Dermis blood vessel endothelial cell (primary cell): ENCODE results near the gene NKD1. TPM values are rescaled to one million over a fixed set of nuclear protein-coding genes. Genes with fewer than 3 reads are reported as not detected.

Experiments used
- DNase-seq: peaks from one replicate; pipeline ENCODE4 v3.0.0; 2010
- total RNA-seq: library from RNA; depleted of rRNA; stranded (reverse); fragments of >200 nt; gene quantifications from 2 replicates; pipeline ENCODE4 v1.2.3, GENCODE V29; 2014

The NKD1 gene
- total RNA-seq, 1 donor from 2014 or later = not detected

GRCh38 chr16:50631985-50632576 lies 83.9 kb downstream of the NKD1 start:
- no peak for DNase-seq

GRCh38 chr16:50632927-50633800 lies 85.0 kb downstream of the NKD1 start:
- DNase-seq = no peak

- no peak for DNase-seq
These were observed 85.9 kb downstream of the NKD1 start for GRCh38 chr16:50634090-50634489.

- no peak for DNase-seq
These were observed 86.8 kb downstream of the NKD1 start for GRCh38 chr16:50634947-50635346.

GRCh38 chr16:50635505-50636392 lies 87.6 kb downstream of the NKD1 start:
- no peak for DNase-seq

- DNase-seq = no peak
These were observed 88.7 kb downstream of the NKD1 start for GRCh38 chr16:50636753-50637374.

- no peak for DNase-seq
These were observed 89.8 kb downstream of the NKD1 start for GRCh38 chr16:50637716-50638602.

GRCh38 chr16:50638816-50639670 lies 90.8 kb downstream of the NKD1 start:
- DNase-seq = no peak

- no peak for DNase-seq
These were observed 92.2 kb downstream of the NKD1 start for GRCh38 chr16:50640391-50640790.

GRCh38 chr16:50640919-50641817 lies 93.0 kb downstream of the NKD1 start:
- no peak for DNase-seq

GRCh38 chr16:50641818-50642187 lies 93.6 kb downstream of the NKD1 start:
- no peak for DNase-seq

- no peak for DNase-seq
These were observed 94.2 kb downstream of the NKD1 start for GRCh38 chr16:50642349-50642748.

GRCh38 chr16:50643192-50643591 lies 95.0 kb downstream of the NKD1 start:
- DNase-seq = no peak

- DNase-seq = no peak
These were observed 96.0 kb downstream of the NKD1 start for GRCh38 chr16:50644245-50644644.

GRCh38 chr16:50644729-50645128 lies 96.5 kb downstream of the NKD1 start:
- DNase-seq = peak; percentile 19

GRCh38 chr16:50645563-50646220 lies 97.5 kb downstream of the NKD1 start:
- DNase-seq = no peak

GRCh38 chr16:50646345-50646744 lies 98.1 kb downstream of the NKD1 start:
- no peak for DNase-seq

- DNase-seq = no peak
These were observed 103.7 kb downstream of the NKD1 start for GRCh38 chr16:50651835-50652438.
